HCT116 (cell line): ENCODE results near the gene GLYR1. TPM values are rescaled to one million over a fixed set of nuclear protein-coding genes. Genes with fewer than 3 reads are reported as not detected.

Experiments used
- ATAC-seq: fragments of 200-7000 bp; cut with Tn5 transposase; 2 replicates; pipeline ENCODE4 v1.9.1; 2020; ENCODE audit warnings: mild to moderate bottlenecking, moderate library complexity
- BruUV-seq: library from RNA; stranded (reverse); fragments of 400-500 nt; replicated peaks from 2 replicates; lab custom pipeline; 2021; lab: Mats Ljungman, UMichigan
- CTCF ChIA-PET: fragments of 300-600 bp; sonication (Branson Sonifier 250); formaldehyde crosslinking; loops from one replicate; lab custom pipeline; 2021; ENCODE audit warnings: antibody characterized with exemption; lab: Charles Lee
- POLR2A ChIA-PET: fragments of 300-600, 350-600 bp; sonication (Branson Sonifier 250); formaldehyde crosslinking; loops from one replicate; lab custom pipeline; 2021; ENCODE audit warnings: antibody characterized with exemption; lab: Charles Lee
- RAD21 ChIA-PET, 2 experiments: fragments of 300-600 bp; sonication (Branson Sonifier 250); formaldehyde crosslinking; loops; one replicate each; lab custom pipeline; 2023; ENCODE audit warnings: low total read pairs in 2 of 2; ENCODE audit not compliant: uncharacterized antibody in 2 of 2, unreplicated experiment in 2 of 2, low non-redundant PET in 1 of 2; lab: Charles Lee
- DNase-seq: peaks from one replicate; pipeline ENCODE4 v3.0.0-alpha.2; 2010; ENCODE audit warnings: low read depth, low spot score
- H2AFZ ChIP-seq: fragments of 200-600 bp; shearing (Covaris generic), sonication (generic); 2 replicates; pipeline ENCODE4 v1.6.1; 2017; ENCODE audit warnings: low read depth, mixed run types, mixed read lengths, antibody characterized with exemption, low read length; ENCODE audit not compliant: poor library complexity, severe bottlenecking
- H3K27ac ChIP-seq: 2 replicates; pipeline ENCODE4 v1.5.1; 2012; ENCODE audit warnings: low read depth, low read length
- H3K27me3 ChIP-seq: fragments of 200-600 bp; sonication (generic); 2 replicates; pipeline ENCODE4 v1.6.1; 2016; ENCODE audit warnings: mixed run types, low read length, mixed read lengths; ENCODE audit not compliant: insufficient read depth
- H3K36me3 ChIP-seq, 2 experiments: fragments of 200-500 bp in 1 of 2; fragments of 200-600 bp in 1 of 2; sonication (Bioruptor generic) in 1 of 2; sonication (generic) in 1 of 2; 2 replicates each; pipeline versions ENCODE4 v1.5.1 to v1.6.1; 2014 to 2016; ENCODE audit warnings: low read length in 2 of 2, inconsistent platforms in 1 of 2, mixed read lengths in 1 of 2, mixed run types in 1 of 2; ENCODE audit not compliant: insufficient read depth in 2 of 2, control insufficient read depth in 1 of 2
- H3K4me1 ChIP-seq, 2 experiments: fragments of 200-600 bp in 1 of 2; sonication (generic) in 1 of 2; 2 replicates each; pipeline versions ENCODE4 v1.5.1 to v1.6.1; 2012 to 2017; ENCODE audit warnings: low read length in 2 of 2, inconsistent platforms in 1 of 2, mild to moderate bottlenecking in 1 of 2, mixed read lengths in 1 of 2, mixed run types in 1 of 2, moderate library complexity in 1 of 2; ENCODE audit not compliant: insufficient read depth in 2 of 2, control insufficient read depth in 1 of 2
- H3K4me2 ChIP-seq: fragments of 200-600 bp; sonication (generic); 2 replicates; pipeline ENCODE4 v1.6.1; 2017; ENCODE audit warnings: mixed run types, low read length, mixed read lengths
- H3K4me3 ChIP-seq, 2 experiments: fragments of 200-600 bp in 1 of 2; sonication (generic) in 1 of 2; replicated peaks in 1 of 2; 2 replicates each; pipeline ENCODE4 v1.5.1; 2011 to 2016; ENCODE audit warnings: low read length in 2 of 2, control low read depth in 1 of 2, low read depth in 1 of 2, mild to moderate bottlenecking in 1 of 2, mixed read lengths in 1 of 2, mixed run types in 1 of 2
- H3K79me2 ChIP-seq: fragments of 200-600 bp; sonication (generic); 2 replicates; pipeline ENCODE4 v1.6.1; 2017; ENCODE audit warnings: mild to moderate bottlenecking, mixed run types, low read length, moderate library complexity, mixed read lengths; ENCODE audit not compliant: insufficient read depth
- H3K9ac ChIP-seq: fragments of 200-600 bp; sonication (generic); 2 replicates; pipeline ENCODE4 v1.6.1; 2016; ENCODE audit warnings: low read length, mixed read lengths
- H3K9me2 ChIP-seq: fragments of 200-600 bp; sonication (generic), shearing (Covaris generic); 2 replicates; pipeline ENCODE4 v1.6.1; 2017; ENCODE audit warnings: mixed run types, mild to moderate bottlenecking, moderate library complexity; ENCODE audit not compliant: insufficient read depth
- H3K9me3 ChIP-seq, 2 experiments: fragments of 200-500 bp in 1 of 2; fragments of 200-600 bp in 1 of 2; sonication (Bioruptor generic) in 1 of 2; sonication (generic) in 1 of 2; 2 replicates each; pipeline ENCODE4 v1.6.1; 2014 to 2017; ENCODE audit warnings: low read length in 2 of 2, mixed read lengths in 2 of 2, inconsistent platforms in 1 of 2, low read depth in 1 of 2, mild to moderate bottlenecking in 1 of 2, mixed run types in 1 of 2, moderate library complexity in 1 of 2; ENCODE audit not compliant: control insufficient read depth in 1 of 2, insufficient read depth in 1 of 2
- H4K20me1 ChIP-seq: fragments of 200-600 bp; sonication (generic), shearing (Covaris generic); 2 replicates; pipeline ENCODE4 v1.6.1; 2017; ENCODE audit warnings: mixed run types, mild to moderate bottlenecking, moderate library complexity; ENCODE audit not compliant: insufficient read depth
- CEBPB ChIP-seq: IDR thresholded peaks from 2 replicates; pipeline ENCODE4 v1.6.1; 2012; ENCODE audit warnings: low read depth
- ELF1 ChIP-seq: IDR thresholded peaks from 2 replicates; pipeline ENCODE4 v1.6.1; 2012; ENCODE audit warnings: low read depth, borderline replicate concordance
- EZH2 ChIP-seq: fragments of 200-600 bp; sonication (generic); IDR thresholded peaks from 2 replicates; pipeline ENCODE4 v1.6.1; 2017; ENCODE audit warnings: antibody characterized with exemption, mixed run types
- EZH2phosphoT487 ChIP-seq: fragments of 200-600 bp; IDR thresholded peaks from 2 replicates; pipeline ENCODE4 v1.6.1; 2018; ENCODE audit warnings: antibody characterized with exemption, borderline replicate concordance
- FOSL1 ChIP-seq: IDR thresholded peaks from 2 replicates; pipeline ENCODE4 v1.6.1; 2012; ENCODE audit warnings: low read depth
- JUND ChIP-seq: IDR thresholded peaks from 2 replicates; pipeline ENCODE4 v1.6.1; 2012
- SIN3A ChIP-seq: IDR thresholded peaks from 2 replicates; pipeline ENCODE4 v1.6.1; 2012; ENCODE audit warnings: low read depth
- SRF ChIP-seq: IDR thresholded peaks from 2 replicates; pipeline ENCODE4 v1.6.1; 2012; ENCODE audit warnings: low read depth
- TCF7L2 ChIP-seq: IDR thresholded peaks from 2 replicates; pipeline ENCODE4 v1.7.0; 2011; ENCODE audit warnings: borderline replicate concordance, inconsistent platforms; ENCODE audit not compliant: insufficient read depth, insufficient read length; ENCODE audit errors: extremely low read depth
- YY1 ChIP-seq: IDR thresholded peaks from 2 replicates; pipeline ENCODE4 v1.6.1; 2011; ENCODE audit warnings: low read length, low read depth, moderate library complexity, mild to moderate bottlenecking; ENCODE audit not compliant: insufficient replicate concordance; ENCODE audit errors: extremely low read depth
- ZFX ChIP-seq: fragments of 450-650 bp; IDR thresholded peaks from 2 replicates; pipeline ENCODE4 v1.6.1; 2017
- ZNF274 ChIP-seq: fragments of 200-500 bp; sonication (Bioruptor generic); IDR thresholded peaks from 2 replicates; pipeline ENCODE4 v1.6.1; 2014; ENCODE audit warnings: mild to moderate bottlenecking, low read depth, low read length, inconsistent platforms
- intact Hi-C: fragments of 100-400 bp; cut with micrococcal nuclease; formaldehyde crosslinking; loops from 2 replicates; pipeline ENCODE4 v1.10.0; 2022
- total RNA-seq: library from RNA; stranded (reverse); gene quantifications from one replicate; pipeline ENCODE4 v1.2.1, GENCODE V29; 2021; ENCODE audit not compliant: unreplicated experiment
- TF ChIP-seq, protein P1 (sequence below): IDR thresholded peaks from 2 replicates; pipeline ENCODE4 v1.6.1; 2011; ENCODE audit warnings: mild to moderate bottlenecking, low read length, moderate library complexity; ENCODE audit not compliant: insufficient replicate concordance; ENCODE audit errors: extremely low read depth
- TF ChIP-seq, protein P2 (sequence below): IDR thresholded peaks from 2 replicates; pipeline ENCODE4 v1.6.1; 2012
- TF ChIP-seq, protein P3 (sequence below): IDR thresholded peaks from 2 replicates; pipeline ENCODE4 v1.6.1; 2012
- TF ChIP-seq, protein P4 (sequence below): IDR thresholded peaks from 2 replicates; pipeline ENCODE4 v1.6.1; 2012; ENCODE audit warnings: low read depth
- TF ChIP-seq, protein P5 (sequence below), 3 experiments: fragments of 200-600 bp in 1 of 3; sonication (generic) in 1 of 3; IDR thresholded peaks in 2 of 3; conservative IDR thresholded peaks in 1 of 3; 2 replicates each; pipeline ENCODE4 v1.5.1; 2012 to 2017; ENCODE audit warnings: low read depth in 2 of 3, low read length in 2 of 3, antibody characterized with exemption in 1 of 3, borderline replicate concordance in 1 of 3, control low read depth in 1 of 3, mild to moderate bottlenecking in 1 of 3, mixed read lengths in 1 of 3, mixed run types in 1 of 3, moderate library complexity in 1 of 3; ENCODE audit not compliant: insufficient read depth in 1 of 3

GLYR1 gene
- total RNA-seq, 1 experiment from 2014 or later, result 50.0 TPM

DNA sequence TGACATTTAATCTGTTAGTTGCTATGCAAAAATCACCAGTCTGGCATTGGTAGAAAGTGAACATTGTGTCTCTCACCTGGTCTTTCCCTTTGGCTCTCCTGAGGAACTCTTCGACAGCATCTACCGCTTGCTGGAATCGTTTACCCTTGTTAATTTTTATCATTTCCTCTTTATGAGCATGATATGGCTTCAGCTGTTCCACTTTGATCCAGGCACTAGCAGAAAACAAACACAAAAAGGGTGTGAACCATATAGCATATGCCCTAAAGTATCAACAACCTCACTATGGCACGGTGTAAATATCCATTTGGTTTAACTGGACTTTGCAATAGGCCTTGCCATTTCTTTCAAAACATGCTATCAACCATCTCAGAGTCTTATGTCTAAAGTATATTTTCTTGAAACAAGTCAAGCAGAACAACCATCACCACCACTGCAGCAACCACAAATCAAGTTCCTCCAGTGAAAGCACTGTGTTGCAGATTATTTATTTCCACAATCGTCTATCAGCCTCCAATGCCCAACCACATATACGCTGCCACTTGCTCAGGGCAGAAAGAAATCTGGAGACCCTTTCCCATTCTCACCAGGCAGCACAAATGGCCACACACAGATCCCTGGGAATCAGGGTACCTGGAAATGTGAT, 14.3 kb downstream of the GLYR1 start (continued):
- TF ChIP-seq, protein P1, sequence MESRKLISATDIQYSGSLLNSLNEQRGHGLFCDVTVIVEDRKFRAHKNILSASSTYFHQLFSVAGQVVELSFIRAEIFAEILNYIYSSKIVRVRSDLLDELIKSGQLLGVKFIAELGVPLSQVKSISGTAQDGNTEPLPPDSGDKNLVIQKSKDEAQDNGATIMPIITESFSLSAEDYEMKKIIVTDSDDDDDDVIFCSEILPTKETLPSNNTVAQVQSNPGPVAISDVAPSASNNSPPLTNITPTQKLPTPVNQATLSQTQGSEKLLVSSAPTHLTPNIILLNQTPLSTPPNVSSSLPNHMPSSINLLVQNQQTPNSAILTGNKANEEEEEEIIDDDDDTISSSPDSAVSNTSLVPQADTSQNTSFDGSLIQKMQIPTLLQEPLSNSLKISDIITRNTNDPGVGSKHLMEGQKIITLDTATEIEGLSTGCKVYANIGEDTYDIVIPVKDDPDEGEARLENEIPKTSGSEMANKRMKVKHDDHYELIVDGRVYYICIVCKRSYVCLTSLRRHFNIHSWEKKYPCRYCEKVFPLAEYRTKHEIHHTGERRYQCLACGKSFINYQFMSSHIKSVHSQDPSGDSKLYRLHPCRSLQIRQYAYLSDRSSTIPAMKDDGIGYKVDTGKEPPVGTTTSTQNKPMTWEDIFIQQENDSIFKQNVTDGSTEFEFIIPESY, result no peak

DNA sequence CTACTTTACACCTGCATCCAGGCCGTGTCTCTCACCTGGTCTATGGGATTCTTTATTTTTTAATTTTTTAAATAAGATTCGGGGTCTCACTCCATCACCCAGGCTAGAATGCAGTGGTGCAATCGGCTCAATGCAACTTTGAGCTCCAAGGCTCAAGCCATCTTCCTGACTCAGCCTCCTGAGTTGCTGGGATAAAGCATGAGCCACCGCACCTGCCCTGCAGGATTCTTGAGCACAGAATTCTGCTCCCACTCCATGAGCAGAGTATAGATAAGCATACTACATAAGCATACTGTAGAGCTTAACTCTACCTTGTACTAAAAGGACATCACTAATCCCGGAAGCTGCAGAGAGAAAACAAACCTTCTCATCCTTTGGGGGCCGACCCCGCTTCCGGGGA, 15.5 kb downstream of the GLYR1 start:
- no peaks in the 10 kb centered on the region for H4K20me1 ChIP-seq
- ATAC-seq, result no peak
- TF ChIP-seq, protein P2, sequence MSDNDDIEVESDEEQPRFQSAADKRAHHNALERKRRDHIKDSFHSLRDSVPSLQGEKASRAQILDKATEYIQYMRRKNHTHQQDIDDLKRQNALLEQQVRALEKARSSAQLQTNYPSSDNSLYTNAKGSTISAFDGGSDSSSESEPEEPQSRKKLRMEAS, result no peak
- TF ChIP-seq EZH2, result no peak
- no peak for TF ChIP-seq TCF7L2
- no peak for TF ChIP-seq CEBPB
- TF ChIP-seq FOSL1, result no peak
- TF ChIP-seq, protein P3, sequence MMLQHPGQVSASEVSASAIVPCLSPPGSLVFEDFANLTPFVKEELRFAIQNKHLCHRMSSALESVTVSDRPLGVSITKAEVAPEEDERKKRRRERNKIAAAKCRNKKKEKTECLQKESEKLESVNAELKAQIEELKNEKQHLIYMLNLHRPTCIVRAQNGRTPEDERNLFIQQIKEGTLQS, result no peak
- TF ChIP-seq, protein P4, sequence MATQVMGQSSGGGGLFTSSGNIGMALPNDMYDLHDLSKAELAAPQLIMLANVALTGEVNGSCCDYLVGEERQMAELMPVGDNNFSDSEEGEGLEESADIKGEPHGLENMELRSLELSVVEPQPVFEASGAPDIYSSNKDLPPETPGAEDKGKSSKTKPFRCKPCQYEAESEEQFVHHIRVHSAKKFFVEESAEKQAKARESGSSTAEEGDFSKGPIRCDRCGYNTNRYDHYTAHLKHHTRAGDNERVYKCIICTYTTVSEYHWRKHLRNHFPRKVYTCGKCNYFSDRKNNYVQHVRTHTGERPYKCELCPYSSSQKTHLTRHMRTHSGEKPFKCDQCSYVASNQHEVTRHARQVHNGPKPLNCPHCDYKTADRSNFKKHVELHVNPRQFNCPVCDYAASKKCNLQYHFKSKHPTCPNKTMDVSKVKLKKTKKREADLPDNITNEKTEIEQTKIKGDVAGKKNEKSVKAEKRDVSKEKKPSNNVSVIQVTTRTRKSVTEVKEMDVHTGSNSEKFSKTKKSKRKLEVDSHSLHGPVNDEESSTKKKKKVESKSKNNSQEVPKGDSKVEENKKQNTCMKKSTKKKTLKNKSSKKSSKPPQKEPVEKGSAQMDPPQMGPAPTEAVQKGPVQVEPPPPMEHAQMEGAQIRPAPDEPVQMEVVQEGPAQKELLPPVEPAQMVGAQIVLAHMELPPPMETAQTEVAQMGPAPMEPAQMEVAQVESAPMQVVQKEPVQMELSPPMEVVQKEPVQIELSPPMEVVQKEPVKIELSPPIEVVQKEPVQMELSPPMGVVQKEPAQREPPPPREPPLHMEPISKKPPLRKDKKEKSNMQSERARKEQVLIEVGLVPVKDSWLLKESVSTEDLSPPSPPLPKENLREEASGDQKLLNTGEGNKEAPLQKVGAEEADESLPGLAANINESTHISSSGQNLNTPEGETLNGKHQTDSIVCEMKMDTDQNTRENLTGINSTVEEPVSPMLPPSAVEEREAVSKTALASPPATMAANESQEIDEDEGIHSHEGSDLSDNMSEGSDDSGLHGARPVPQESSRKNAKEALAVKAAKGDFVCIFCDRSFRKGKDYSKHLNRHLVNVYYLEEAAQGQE, result no peak
- TF ChIP-seq, protein P5, sequence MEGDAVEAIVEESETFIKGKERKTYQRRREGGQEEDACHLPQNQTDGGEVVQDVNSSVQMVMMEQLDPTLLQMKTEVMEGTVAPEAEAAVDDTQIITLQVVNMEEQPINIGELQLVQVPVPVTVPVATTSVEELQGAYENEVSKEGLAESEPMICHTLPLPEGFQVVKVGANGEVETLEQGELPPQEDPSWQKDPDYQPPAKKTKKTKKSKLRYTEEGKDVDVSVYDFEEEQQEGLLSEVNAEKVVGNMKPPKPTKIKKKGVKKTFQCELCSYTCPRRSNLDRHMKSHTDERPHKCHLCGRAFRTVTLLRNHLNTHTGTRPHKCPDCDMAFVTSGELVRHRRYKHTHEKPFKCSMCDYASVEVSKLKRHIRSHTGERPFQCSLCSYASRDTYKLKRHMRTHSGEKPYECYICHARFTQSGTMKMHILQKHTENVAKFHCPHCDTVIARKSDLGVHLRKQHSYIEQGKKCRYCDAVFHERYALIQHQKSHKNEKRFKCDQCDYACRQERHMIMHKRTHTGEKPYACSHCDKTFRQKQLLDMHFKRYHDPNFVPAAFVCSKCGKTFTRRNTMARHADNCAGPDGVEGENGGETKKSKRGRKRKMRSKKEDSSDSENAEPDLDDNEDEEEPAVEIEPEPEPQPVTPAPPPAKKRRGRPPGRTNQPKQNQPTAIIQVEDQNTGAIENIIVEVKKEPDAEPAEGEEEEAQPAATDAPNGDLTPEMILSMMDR (IDR thresholded peaks at IDR 0.05 in 2 of 3, conservative IDR thresholded peaks at IDR 0.05 in 1 of 3; ENCODE audit: borderline replicate concordance in 1 of 3, insufficient read depth in 1 of 3, low read depth in 2 of 3, low read length in 2 of 3), result no peak
- no peak for TF ChIP-seq ZFX
- no peak for TF ChIP-seq ZNF274
- no peak for TF ChIP-seq SIN3A
- no peak for TF ChIP-seq EZH2phosphoT487
- no peak for TF ChIP-seq ELF1
- no peak for TF ChIP-seq SRF
- TF ChIP-seq JUND, result no peak
- TF ChIP-seq YY1, result no peak

More for the DNA sequence above, 15.5 kb downstream of the GLYR1 start:
- RAD21 ChIA-PET, result no interaction called here
- Histone ChIP-seq H2AFZ (no peak overlapping the region), H3K27ac (no peak overlapping the region), H3K36me3 (peaks cover 57 to 59% of the 10 kb centered on the region in 2 experiments), H3K4me2 (no peak overlapping the region), H3K79me2 (peaks cover 19% of the 10 kb centered on the region), H3K9ac (no peak overlapping the region), H3K27me3 (no peaks in the 10 kb centered on the region), H3K9me3 (no peaks in the 10 kb centered on the region), H3K4me3 (no peak overlapping the region), H3K4me1 (no peaks in the 10 kb centered on the region), H3K9me2 (no peaks in the 10 kb centered on the region)
- intact Hi-C loops, result no loop called here
- BruUV-seq, result no TSS peak
- no peak for DNase-seq
- POLR2A ChIA-PET, result no interaction called here
- CTCF ChIA-PET, result no interaction called here
